Measurements from ENCODE around the gene RPL22L1. TPM values are rescaled to one million over a fixed set of nuclear protein-coding genes. Genes with fewer than 3 reads are reported as not detected.

RPL22L1 gene
- total and polyA plus RNA-seq, 8 donors: 10.4 to 89.0 (median 35.4) TPM

GRCh38 chr3:170862618-170863374 lies 7.2 kb downstream of the RPL22L1 start:
- 75 to 77% methylated on average over 10 of the region's 10 CpGs for WGBS, 2 donors
- Histone ChIP-seq H3K27ac (no peak overlapping the region), H3K36me3 (peaks cover 0 to 21% (median 21%) of the 10 kb centered on the region in 3 donors), H3K4me1 (peaks cover 7 to 12% (median 8%) of the 10 kb centered on the region in 3 donors), H3K4me3 (no peak overlapping the region), H3K9me3 (no peaks in the 10 kb centered on the region), H3K27me3 (no peaks in the 10 kb centered on the region)
- DNase-seq (no peak), FAIRE-seq (no peak), ATAC-seq (no peak)
- no peak for TF ChIP-seq CTCF (IDR thresholded peaks at IDR 0.05)
- intact Hi-C loops (cut with DNase I): no loop called here

GRCh38 chr3:170858599-170858998 lies 11.4 kb downstream of the RPL22L1 start:
- Histone ChIP-seq H3K4me3 (no peak overlapping the region), H3K27ac (no peak overlapping the region), H3K36me3 (no peaks in the 10 kb centered on the region), H3K27me3 (no peaks in the 10 kb centered on the region), H3K9me3 (no peaks in the 10 kb centered on the region), H3K4me1 (peaks cover 3 to 8% (median 6%) of the 10 kb centered on the region in 3 donors)
- TF ChIP-seq CTCF (IDR thresholded peaks at IDR 0.05): no peak
- DNase-seq (no peak), ATAC-seq (no peak), FAIRE-seq (no peak)
- 75 to 78% methylated on average over 5 of the region's 5 CpGs for WGBS, 2 donors
- intact Hi-C loops (cut with DNase I): no loop called here

GRCh38 chr3:170852324-170852723 lies 17.7 kb downstream of the RPL22L1 start:
- no peak for ATAC-seq
- WGBS, 2 donors: 66 to 74% methylated on average over 4 of the region's 4 CpGs

GRCh38 chr3:170848292-170848917 lies 21.6 kb downstream of the RPL22L1 start:
- Histone ChIP-seq H3K36me3 (no peaks in the 10 kb centered on the region), H3K9me3 (no peaks in the 10 kb centered on the region), H3K4me1 (no peaks in the 10 kb centered on the region), H3K4me3 (no peak overlapping the region), H3K27ac (no peak overlapping the region), H3K27me3 (no peaks in the 10 kb centered on the region)
- peak in 1 of 4 donors; percentile 36 for ATAC-seq
- intact Hi-C loops (cut with DNase I): no loop called here
- no peak for DNase-seq
- peak; percentile 47 for FAIRE-seq
- WGBS, 2 donors: 88 to 93% methylated on average over 2 of the region's 2 CpGs
- TF ChIP-seq CTCF (IDR thresholded peaks at IDR 0.05): peak in 2 of 4 donors; percentile 13 to 19

More at GRCh38 chr3:170852324-170852723, 17.7 kb downstream of the RPL22L1 start:
- no peak overlapping the region for H3K27ac ChIP-seq
- no peaks in the 10 kb centered on the region for H3K36me3 ChIP-seq
- no peak for DNase-seq
- intact Hi-C loops (cut with DNase I): no loop called here
- H3K4me3 ChIP-seq: no peak overlapping the region
- H3K9me3 ChIP-seq: no peaks in the 10 kb centered on the region
- no peak for TF ChIP-seq CTCF (IDR thresholded peaks at IDR 0.05)
- peaks cover 3 to 6% (median 6%) of the 10 kb centered on the region in 3 donors for H3K4me1 ChIP-seq
- FAIRE-seq: no peak
- H3K27me3 ChIP-seq: no peaks in the 10 kb centered on the region

GRCh38 chr3:170844377-170844776 lies 25.6 kb downstream of the RPL22L1 start:
- DNase-seq (no peak), ATAC-seq (no peak), FAIRE-seq (no peak)
- no peaks in the 10 kb centered on the region for H3K9me3 ChIP-seq
- H3K27ac ChIP-seq: no peak overlapping the region
- no peaks in the 10 kb centered on the region for H3K27me3 ChIP-seq
- H3K4me3 ChIP-seq: no peak overlapping the region
- no peaks in the 10 kb centered on the region for H3K4me1 ChIP-seq
- intact Hi-C loops (cut with DNase I): no loop called here
- no peaks in the 10 kb centered on the region for H3K36me3 ChIP-seq
- no peak for TF ChIP-seq CTCF (IDR thresholded peaks at IDR 0.05)
